Measurements from ENCODE around the gene ISL2.

Gene ISL2

GRCh38 chr15:76343313-76343996, 6.9 kb downstream of the ISL2 start:
- DNase-seq, result no peak

- DNase-seq, result no peak
Measured at GRCh38 chr15:76344893-76345582, 8.5 kb downstream of the ISL2 start.

- no peak for DNase-seq
Measured at GRCh38 chr15:76345583-76345879, 9.0 kb downstream of the ISL2 start.

- no peak for DNase-seq
Measured at GRCh38 chr15:76345880-76346668, 9.5 kb downstream of the ISL2 start.

- DNase-seq, result no peak
Measured at GRCh38 chr15:76346669-76347481, 10.3 kb downstream of the ISL2 start.

- DNase-seq, result no peak
Measured at GRCh38 chr15:76347482-76348055, 11.0 kb downstream of the ISL2 start.

GRCh38 chr15:76349301-76350070, 12.9 kb downstream of the ISL2 start:
- no peak for DNase-seq

- DNase-seq, result no peak
Measured at GRCh38 chr15:76353023-76353577, 16.5 kb downstream of the ISL2 start.

GRCh38 chr15:76353903-76354302, 17.3 kb downstream of the ISL2 start:
- no peak for DNase-seq

- no peak for DNase-seq
Measured at GRCh38 chr15:76354823-76355440, 18.4 kb downstream of the ISL2 start.

- no peak for DNase-seq
Measured at GRCh38 chr15:76358453-76358852, 21.9 kb downstream of the ISL2 start.

GRCh38 chr15:76359152-76359551, 22.6 kb downstream of the ISL2 start:
- DNase-seq, result no peak

GRCh38 chr15:76360416-76360815, 23.8 kb downstream of the ISL2 start:
- DNase-seq, result no peak

- DNase-seq, result no peak
Measured at GRCh38 chr15:76363251-76363650, 26.7 kb downstream of the ISL2 start.

- no peak for DNase-seq
Measured at GRCh38 chr15:76366714-76367113, 30.1 kb downstream of the ISL2 start.

GRCh38 chr15:76368122-76368621, 31.6 kb downstream of the ISL2 start:
- DNase-seq, result no peak

GRCh38 chr15:76376029-76376428, 39.5 kb downstream of the ISL2 start:
- DNase-seq, result no peak

- DNase-seq, result no peak
Measured at GRCh38 chr15:76376816-76377215, 40.2 kb downstream of the ISL2 start.

- no peak for DNase-seq
Measured at GRCh38 chr15:76377217-76377616, 40.6 kb downstream of the ISL2 start.

GRCh38 chr15:76377751-76378150, 41.2 kb downstream of the ISL2 start:
- no peak for DNase-seq

- DNase-seq, result no peak
Measured at GRCh38 chr15:76378691-76379090, 42.1 kb downstream of the ISL2 start.

Measured in CD4-positive, alpha-beta T cell treated with Interleukin-15 for 1 hour (primary cell).